ENCODE results near the gene CALML4. TPM values are rescaled to one million over a fixed set of nuclear protein-coding genes. Genes with fewer than 3 reads are reported as not detected.

Gene CALML4
- total RNA-seq, 2 experiments from 2014 or later, result 1.5 to 2.0 TPM

- Mint-ChIP-seq H3K9me3 (no peaks in the 10 kb centered on the region), H3K27ac (no peak overlapping the region), H3K4me3 (no peak overlapping the region), H3K36me3 (ENCODE audit: low read depth) (peaks cover 44% of the 10 kb centered on the region), H3K27me3 (no peaks in the 10 kb centered on the region), H3K4me1 (ENCODE audit: low read depth) (peaks cover 4% of the 10 kb centered on the region)
- Histone ChIP-seq H3K4me1 (ENCODE audit: insufficient read depth, low read length) (no peaks in the 10 kb centered on the region), H3K4me3 (ENCODE audit: low read length) (no peak overlapping the region), H3K9me3 (ENCODE audit: control insufficient read depth in 1 of 2, insufficient read depth in 1 of 2, low read length in 2 of 2) (no peaks in the 10 kb centered on the region), H3K36me3 (ENCODE audit: insufficient read depth, low read length) (peaks cover 46% of the 10 kb centered on the region), H3K27ac (ENCODE audit: low read depth in 1 of 2, low read length in 2 of 2) (no peak overlapping the region), H3K27me3 (ENCODE audit: control insufficient read depth in 1 of 2, insufficient read depth in 2 of 2, low read length in 2 of 2) (no peaks in the 10 kb centered on the region)
- DNase-seq, result peak in 7 of 14 experiments; percentile 3 to 51 (median 28)
- TF ChIP-seq, protein P1, sequence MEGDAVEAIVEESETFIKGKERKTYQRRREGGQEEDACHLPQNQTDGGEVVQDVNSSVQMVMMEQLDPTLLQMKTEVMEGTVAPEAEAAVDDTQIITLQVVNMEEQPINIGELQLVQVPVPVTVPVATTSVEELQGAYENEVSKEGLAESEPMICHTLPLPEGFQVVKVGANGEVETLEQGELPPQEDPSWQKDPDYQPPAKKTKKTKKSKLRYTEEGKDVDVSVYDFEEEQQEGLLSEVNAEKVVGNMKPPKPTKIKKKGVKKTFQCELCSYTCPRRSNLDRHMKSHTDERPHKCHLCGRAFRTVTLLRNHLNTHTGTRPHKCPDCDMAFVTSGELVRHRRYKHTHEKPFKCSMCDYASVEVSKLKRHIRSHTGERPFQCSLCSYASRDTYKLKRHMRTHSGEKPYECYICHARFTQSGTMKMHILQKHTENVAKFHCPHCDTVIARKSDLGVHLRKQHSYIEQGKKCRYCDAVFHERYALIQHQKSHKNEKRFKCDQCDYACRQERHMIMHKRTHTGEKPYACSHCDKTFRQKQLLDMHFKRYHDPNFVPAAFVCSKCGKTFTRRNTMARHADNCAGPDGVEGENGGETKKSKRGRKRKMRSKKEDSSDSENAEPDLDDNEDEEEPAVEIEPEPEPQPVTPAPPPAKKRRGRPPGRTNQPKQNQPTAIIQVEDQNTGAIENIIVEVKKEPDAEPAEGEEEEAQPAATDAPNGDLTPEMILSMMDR (IDR thresholded peaks at IDR 0.05), result peak; percentile 45
- intact Hi-C loops (cut with DNase I, micrococcal nuclease), result loop anchor here (1.0 to 5.0 kb wide), 3 partner anchors 74 to 292 kb away; partner anchors contain the start of genes CLN6 (in 1 of the 2) and PIAS1 (in 1 of the 2)
- CTCF ChIA-PET, result interaction anchor here (1.2 to 1.9 kb wide), 4 partner anchors 16 to 291 kb away, joined by 3 to 9 read pairs (median 4); no protein-coding TSS in a partner anchor
- POLR2A ChIA-PET, result interaction anchor here (1.0 to 1.4 kb wide), 3 partner anchors 14 to 291 kb away, joined by 3 to 6 read pairs (median 3); partner anchors contain the start of gene PIAS1
- peak; percentile 37 for ATAC-seq (ENCODE audit: poor library complexity)
These were observed 50.1 kb downstream of the CALML4 start for GRCh38 chr15:68154923-68155559.

DNA sequence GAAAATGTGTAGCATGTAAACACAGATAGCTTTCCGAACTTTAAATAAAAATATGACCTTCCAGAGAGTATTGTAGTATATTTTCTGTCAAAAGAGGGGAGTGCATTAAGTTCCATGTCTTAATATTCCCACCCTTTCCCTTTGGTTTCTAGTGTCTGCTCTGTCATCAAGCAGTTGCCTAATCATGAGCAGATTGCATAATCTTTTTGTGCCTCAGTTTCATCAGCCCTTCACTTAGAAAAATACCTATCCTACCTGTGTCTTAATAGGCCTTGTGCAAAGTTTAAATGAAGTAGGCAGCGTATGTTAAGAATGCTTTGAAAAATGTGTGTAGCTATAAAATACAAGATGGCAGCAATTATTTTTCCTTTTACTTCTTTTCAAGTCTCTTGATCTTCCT lies 52.8 kb downstream of the CALML4 start:
- Mint-ChIP-seq H3K4me3 (no peak overlapping the region), H3K4me1 (ENCODE audit: low read depth) (peaks cover 18% of the 10 kb centered on the region), H3K27me3 (no peaks in the 10 kb centered on the region), H3K36me3 (ENCODE audit: low read depth) (peaks cover 53% of the 10 kb centered on the region), H3K9me3 (no peaks in the 10 kb centered on the region), H3K27ac (no peak overlapping the region)
- ChIA-PET POLR2A (no interaction called here), CTCF (no interaction called here)
- peaks cover 50% of the 10 kb centered on the region for H3K36me3 ChIP-seq (ENCODE audit: insufficient read depth, low read length)
- H3K4me3 ChIP-seq (ENCODE audit: low read length), result no peak overlapping the region
- H3K27me3 ChIP-seq (ENCODE audit: control insufficient read depth in 1 of 2, insufficient read depth in 2 of 2, low read length in 2 of 2), result no peaks in the 10 kb centered on the region
- no peak for DNase-seq
- no peak for ATAC-seq (ENCODE audit: poor library complexity)
- H3K9me3 ChIP-seq (ENCODE audit: control insufficient read depth in 1 of 2, insufficient read depth in 1 of 2, low read length in 2 of 2), result no peaks in the 10 kb centered on the region
- TF ChIP-seq, protein P1 (IDR thresholded peaks at IDR 0.05), result no peak
- no peak overlapping the region for H3K27ac ChIP-seq (ENCODE audit: low read depth in 1 of 2, low read length in 2 of 2)
- intact Hi-C loops (cut with DNase I, micrococcal nuclease), result no loop called here
- no peaks in the 10 kb centered on the region for H3K4me1 ChIP-seq (ENCODE audit: insufficient read depth, low read length)

DNA sequence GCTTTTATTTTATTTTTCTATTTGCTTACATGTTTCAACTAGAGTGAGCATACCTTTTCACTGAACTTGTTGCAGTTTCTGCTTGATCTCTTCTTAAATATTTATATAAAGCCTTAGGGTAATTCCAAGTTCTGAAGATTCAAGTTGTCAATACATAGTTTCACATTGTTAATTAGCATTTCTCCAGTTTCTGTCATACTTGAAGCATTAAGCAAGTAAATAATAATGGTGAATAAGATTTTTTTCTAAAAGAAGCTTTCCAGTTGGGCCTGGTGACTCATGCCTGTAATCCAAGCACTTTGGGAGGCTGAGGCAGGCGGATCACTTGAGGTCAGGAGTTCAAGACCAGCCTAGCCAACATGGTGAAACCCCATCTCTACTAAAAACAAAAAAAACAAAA lies 53.9 kb downstream of the CALML4 start:
- peaks cover 18% of the 10 kb centered on the region for H3K4me1 Mint-ChIP-seq (ENCODE audit: low read depth)
- ATAC-seq (ENCODE audit: poor library complexity) (no peak), DNase-seq (no peak)
- Histone ChIP-seq H3K27me3 (ENCODE audit: control insufficient read depth in 1 of 2, insufficient read depth in 2 of 2, low read length in 2 of 2) (no peaks in the 10 kb centered on the region), H3K27ac (ENCODE audit: low read depth in 1 of 2, low read length in 2 of 2) (no peak overlapping the region), H3K4me3 (ENCODE audit: low read length) (no peak overlapping the region), H3K4me1 (ENCODE audit: insufficient read depth, low read length) (no peaks in the 10 kb centered on the region), H3K9me3 (ENCODE audit: control insufficient read depth in 1 of 2, insufficient read depth in 1 of 2, low read length in 2 of 2) (no peaks in the 10 kb centered on the region), H3K36me3 (ENCODE audit: insufficient read depth, low read length) (peaks cover 53% of the 10 kb centered on the region)
- intact Hi-C loops (cut with DNase I, micrococcal nuclease), result no loop called here
- H3K27me3 Mint-ChIP-seq, result no peaks in the 10 kb centered on the region
- no peak overlapping the region for H3K27ac Mint-ChIP-seq
- H3K4me3 Mint-ChIP-seq, result no peak overlapping the region
- no peaks in the 10 kb centered on the region for H3K9me3 Mint-ChIP-seq
- ChIA-PET POLR2A (no interaction called here), CTCF (interaction anchor here (0.5 to 0.6 kb wide), 2 partner anchors 1090 to 1431 kb away, joined by 3 read pairs; no protein-coding TSS in a partner anchor)
- TF ChIP-seq, protein P1 (IDR thresholded peaks at IDR 0.05), result no peak
- H3K36me3 Mint-ChIP-seq (ENCODE audit: low read depth), result peaks cover 64% of the 10 kb centered on the region
